Lung (tissue), 12 donors: Measurements from ENCODE around the gene AQP12A. TPM values are rescaled to one million over a fixed set of nuclear protein-coding genes. Genes with fewer than 3 reads are reported as not detected.

ENCODE experiments used
- ATAC-seq: fragments of 200-7000 bp; cut with Tn5 transposase; one replicate; pipeline ENCODE4 v1.9.1; 2020; ENCODE audit warnings: moderate number of reproducible peaks; ENCODE audit not compliant: insufficient read depth, low FRiP score
- DNase-seq, 3 donors: peaks; one replicate each; pipeline ENCODE4 v3.0.0-alpha.2; 2013 to 2017
- H3K27ac ChIP-seq, 2 donors: one replicate each; pipeline ENCODE4 v1.5.1; 2013; ENCODE audit warnings: mild to moderate bottlenecking in 2 of 2, moderate library complexity in 2 of 2, control low read depth in 1 of 2, inconsistent platforms in 1 of 2, low read depth in 1 of 2, low read length in 1 of 2
- H3K27me3 ChIP-seq, 3 donors: one replicate each; pipeline ENCODE4 v1.5.1; 2013; ENCODE audit warnings: low read length in 2 of 3; ENCODE audit not compliant: control insufficient read depth in 3 of 3, insufficient read depth in 3 of 3
- H3K36me3 ChIP-seq, 4 donors: one replicate each; pipeline ENCODE4 v1.5.1; 2013; ENCODE audit warnings: low read length in 4 of 4, mild to moderate bottlenecking in 1 of 4, moderate library complexity in 1 of 4; ENCODE audit not compliant: control insufficient read depth in 4 of 4, insufficient read depth in 4 of 4
- H3K4me1 ChIP-seq, 5 donors: one replicate each; pipeline ENCODE4 v1.5.1; 2013; ENCODE audit warnings: low read length in 5 of 5, mild to moderate bottlenecking in 2 of 5, moderate library complexity in 1 of 5; ENCODE audit not compliant: control insufficient read depth in 5 of 5, insufficient read depth in 5 of 5
- H3K4me3 ChIP-seq: one replicate; pipeline ENCODE4 v1.5.1; 2013; ENCODE audit warnings: mild to moderate bottlenecking, control low read depth, moderate library complexity
- H3K9ac ChIP-seq, 2 donors: one replicate each; pipeline ENCODE4 v1.5.1; 2013; ENCODE audit warnings: low read length in 2 of 2, control low read depth in 1 of 2; ENCODE audit not compliant: insufficient read depth in 1 of 2
- H3K9me3 ChIP-seq, 4 donors: one replicate each; pipeline ENCODE4 v1.5.1; 2013; ENCODE audit warnings: low read length in 3 of 4, mild to moderate bottlenecking in 1 of 4, moderate library complexity in 1 of 4; ENCODE audit not compliant: control insufficient read depth in 4 of 4, insufficient read depth in 3 of 4
- WGBS, 2 donors: extraction: QIAGEN DNeasy Blood & Tissue Kit; methylation state at CpG; one replicate each; pipeline ENCODE4 v1.1.7; 2013; 5-methylcytosine and 5-hydroxymethylcytosine counted together
- polyA plus RNA-seq, 2 donors: library from polyadenylated mRNA; stranded (reverse); fragments of 200-250 nt; gene quantifications; one replicate each; pipeline ENCODE4 v1.2.1, GENCODE V29; 2013
- total RNA-seq, 2 donors: library from RNA; depleted of rRNA in 1 of 2; stranded (reverse); fragments of >200 nt in 1 of 2; gene quantifications; one replicate each; pipeline ENCODE4 v1.2.1, GENCODE V29; 2014 to 2021
- TF ChIP-seq, protein P1 (sequence below): IDR thresholded peaks from 2 replicates; pipeline ENCODE4 v1.5.1; 2012; ENCODE audit warnings: mild to moderate bottlenecking; ENCODE audit errors: control extremely low read depth, extremely low read depth
- donor health status: control.
- donor health status: control.
- donor health status: Bipolar disorder and iron deficiency.
- donor health status: healthy.
- donor health status: DM: yes; HTN: yes; CAD: no.

The AQP12A gene
- total and polyA plus RNA-seq, 4 donors = not detected

DNA sequence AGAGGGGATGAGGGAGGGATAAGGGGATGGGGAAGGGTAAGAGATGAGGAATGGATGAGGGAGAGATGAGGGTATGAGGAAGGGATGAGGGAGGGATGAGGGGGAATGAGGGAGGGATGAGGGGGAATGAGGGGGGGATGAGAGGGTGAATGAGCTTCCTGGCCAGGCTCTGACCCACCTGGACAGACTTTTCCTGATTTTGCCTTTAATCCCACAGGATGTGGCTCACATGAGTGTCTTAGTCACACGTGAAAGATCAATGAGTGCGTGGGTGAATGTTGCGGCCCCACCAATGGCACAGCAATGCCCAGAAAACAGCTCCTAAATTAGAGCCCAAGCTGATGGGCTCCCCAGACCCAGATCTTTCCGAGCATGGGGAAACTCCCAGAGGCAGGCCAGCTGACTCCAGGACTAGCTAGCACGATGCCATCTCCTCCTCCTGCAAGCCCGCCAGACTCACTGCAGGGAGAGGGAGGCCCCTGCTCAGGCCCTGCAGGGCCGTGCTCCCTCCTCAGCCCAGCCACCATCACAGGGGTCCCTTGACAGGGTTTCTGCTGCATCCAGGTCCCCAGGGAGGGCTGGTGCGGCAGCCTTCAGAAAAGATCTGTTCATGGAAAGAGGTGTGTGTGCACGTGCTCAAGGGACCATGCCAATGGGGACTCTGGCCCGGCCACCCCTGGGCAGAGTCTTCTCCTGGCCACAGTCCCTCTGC, 41.4 kb downstream of the AQP12A start:
- no peak overlapping the region for H3K27ac ChIP-seq
- ATAC-seq (no peak), DNase-seq (no peak)
- H3K27me3 ChIP-seq = no peaks in the 10 kb centered on the region
- WGBS, 2 donors = 78 to 86% methylated on average over 9 to 10 of the region's 10 CpGs
- H3K4me3 ChIP-seq = no peak overlapping the region
- TF ChIP-seq, protein P1, sequence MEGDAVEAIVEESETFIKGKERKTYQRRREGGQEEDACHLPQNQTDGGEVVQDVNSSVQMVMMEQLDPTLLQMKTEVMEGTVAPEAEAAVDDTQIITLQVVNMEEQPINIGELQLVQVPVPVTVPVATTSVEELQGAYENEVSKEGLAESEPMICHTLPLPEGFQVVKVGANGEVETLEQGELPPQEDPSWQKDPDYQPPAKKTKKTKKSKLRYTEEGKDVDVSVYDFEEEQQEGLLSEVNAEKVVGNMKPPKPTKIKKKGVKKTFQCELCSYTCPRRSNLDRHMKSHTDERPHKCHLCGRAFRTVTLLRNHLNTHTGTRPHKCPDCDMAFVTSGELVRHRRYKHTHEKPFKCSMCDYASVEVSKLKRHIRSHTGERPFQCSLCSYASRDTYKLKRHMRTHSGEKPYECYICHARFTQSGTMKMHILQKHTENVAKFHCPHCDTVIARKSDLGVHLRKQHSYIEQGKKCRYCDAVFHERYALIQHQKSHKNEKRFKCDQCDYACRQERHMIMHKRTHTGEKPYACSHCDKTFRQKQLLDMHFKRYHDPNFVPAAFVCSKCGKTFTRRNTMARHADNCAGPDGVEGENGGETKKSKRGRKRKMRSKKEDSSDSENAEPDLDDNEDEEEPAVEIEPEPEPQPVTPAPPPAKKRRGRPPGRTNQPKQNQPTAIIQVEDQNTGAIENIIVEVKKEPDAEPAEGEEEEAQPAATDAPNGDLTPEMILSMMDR = no peak
- no peaks in the 10 kb centered on the region for H3K36me3 ChIP-seq
- H3K4me1 ChIP-seq = peaks cover 0 to 10% (median 0%) of the 10 kb centered on the region in 5 donors
- H3K9ac ChIP-seq = no peak overlapping the region
- H3K9me3 ChIP-seq = no peaks in the 10 kb centered on the region

DNA sequence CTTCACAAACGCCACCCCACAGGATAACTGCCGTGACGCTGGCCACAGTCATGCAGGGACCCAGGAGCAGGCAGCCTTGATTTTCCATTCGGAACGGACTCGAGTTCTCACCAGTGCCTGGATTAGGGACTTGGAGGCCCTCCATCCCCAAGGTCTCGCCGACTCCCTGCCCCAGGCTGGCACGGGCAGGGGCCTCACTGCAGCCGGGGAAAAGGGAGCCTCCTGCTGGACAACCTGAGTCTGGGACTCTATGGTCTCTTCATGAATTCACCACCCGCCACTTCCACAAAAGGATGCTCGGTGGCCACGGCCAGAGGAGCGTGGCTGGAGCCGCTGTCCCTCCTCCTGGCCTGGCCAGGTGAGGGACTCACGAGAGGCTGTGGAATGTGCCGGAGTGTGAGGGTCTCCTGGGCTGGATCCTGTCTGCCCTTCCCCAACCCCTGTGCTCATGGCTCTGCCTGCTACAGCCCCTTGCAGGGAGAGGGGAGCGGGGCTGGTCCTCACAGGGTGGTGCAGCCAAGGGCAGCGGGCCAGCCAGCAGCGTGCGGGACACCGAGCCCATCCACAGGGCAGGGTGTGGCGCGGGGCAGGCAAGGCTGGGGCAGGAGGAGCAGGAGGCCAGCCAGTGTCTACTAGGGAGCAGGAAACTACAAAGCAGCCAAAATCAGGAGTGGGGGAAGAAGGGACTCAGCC, 42.3 kb downstream of the AQP12A start:
- no peak overlapping the region for H3K27ac ChIP-seq
- DNase-seq (no peak), ATAC-seq (no peak)
- no peaks in the 10 kb centered on the region for H3K36me3 ChIP-seq
- no peak overlapping the region for H3K4me3 ChIP-seq
- H3K9ac ChIP-seq = no peak overlapping the region
- 77% methylated on average over 23 to 24 of the region's 24 CpGs for WGBS, 2 donors
- H3K9me3 ChIP-seq = no peaks in the 10 kb centered on the region
- peaks cover 0 to 10% (median 0%) of the 10 kb centered on the region in 5 donors for H3K4me1 ChIP-seq
- no peaks in the 10 kb centered on the region for H3K27me3 ChIP-seq
- TF ChIP-seq, protein P1 = no peak

DNA sequence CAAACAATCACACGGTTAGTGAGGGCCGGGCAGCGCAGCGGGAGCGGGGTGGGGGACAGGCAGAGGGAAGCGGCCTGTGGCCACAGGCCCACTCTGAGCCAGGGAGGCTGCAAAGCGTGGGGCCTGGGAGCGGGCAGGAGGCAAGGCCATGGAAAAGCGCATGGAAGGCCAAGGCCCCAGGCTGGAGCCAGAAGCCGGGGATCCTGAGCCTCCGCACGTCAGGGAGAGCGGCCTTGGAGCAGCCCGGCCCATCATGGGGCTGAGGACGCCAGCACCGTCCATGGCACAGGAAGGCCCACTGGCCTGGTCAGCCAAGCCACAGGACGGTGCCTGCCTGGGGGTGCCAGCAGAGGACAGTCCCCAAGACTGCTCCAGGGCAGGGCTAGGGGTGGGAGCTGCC, 43.1 kb downstream of the AQP12A start:
- Histone ChIP-seq H3K4me1 (peaks cover 0 to 10% (median 0%) of the 10 kb centered on the region in 5 donors), H3K27ac (no peak overlapping the region), H3K9me3 (no peaks in the 10 kb centered on the region), H3K36me3 (no peaks in the 10 kb centered on the region), H3K27me3 (no peaks in the 10 kb centered on the region), H3K4me3 (no peak overlapping the region), H3K9ac (no peak overlapping the region)
- WGBS, 2 donors = 90 to 95% methylated on average over 17 of the region's 17 CpGs
- no peak for ATAC-seq
- DNase-seq = no peak
- TF ChIP-seq, protein P1 = no peak
